Measurements from ENCODE around the gene PGAM2. TPM values are rescaled to one million over a fixed set of nuclear protein-coding genes. Genes with fewer than 3 reads are reported as not detected.
A peak's percentile ranks its signal among the peaks of the same experiment; 100 is the strongest.

The PGAM2 gene
- total RNA-seq, 1 experiment from 2014 or later: 8.7 TPM

- Histone ChIP-seq H4K20me1 (ENCODE audit: control insufficient read depth, insufficient read depth, insufficient read length) (no peaks in the 10 kb centered on the region), H2BK20ac (ENCODE audit: low read depth, low read length, poor library complexity, severe bottlenecking) (no peak overlapping the region), H3K9me3 (ENCODE audit: control insufficient read depth, low read depth, low read length) (no peaks in the 10 kb centered on the region), H3K9ac (ENCODE audit: extremely low read depth, insufficient read length, low read length) (no peak overlapping the region), H2AK5ac (ENCODE audit: insufficient read length, low read length) (no peak overlapping the region), H2BK5ac (ENCODE audit: insufficient read length, low read length) (no peak overlapping the region), H3K23me2 (ENCODE audit: insufficient read length, low read depth, low read length, poor library complexity, severe bottlenecking) (no peaks in the 10 kb centered on the region), H4K91ac (ENCODE audit: insufficient read length, low read depth, low read length) (no peak overlapping the region), H3K4me1 (ENCODE audit: insufficient read depth, low read length) (no peaks in the 10 kb centered on the region), H2BK15ac (ENCODE audit: low read depth, low read length) (no peak overlapping the region), H3K14ac (ENCODE audit: insufficient read depth, low read length) (no peak overlapping the region), H2BK12ac (ENCODE audit: insufficient read length, low read depth, low read length) (no peak overlapping the region), H3K79me2 (ENCODE audit: insufficient read depth, low read length) (no peaks in the 10 kb centered on the region), H3K27me3 (ENCODE audit: insufficient read depth, low read length) (no peaks in the 10 kb centered on the region), H3K18ac (ENCODE audit: insufficient read length, low read depth, low read length) (no peak overlapping the region), H2BK120ac (ENCODE audit: low read depth, low read length, poor library complexity, severe bottlenecking) (no peak overlapping the region), H3K4me2 (ENCODE audit: insufficient read depth, insufficient read length, low read length) (no peak overlapping the region), H3K4ac (ENCODE audit: low read depth, low read length) (no peak overlapping the region), H3K23ac (ENCODE audit: insufficient read length, low read depth, low read length) (no peak overlapping the region), H4K8ac (replicated peaks; ENCODE audit: insufficient read length, low read depth, low read length) (no peak overlapping the region), H4K5ac (ENCODE audit: insufficient read length, low read depth, low read length) (no peak overlapping the region), H2AFZ (ENCODE audit: low read length) (no peak overlapping the region), H3K27ac (ENCODE audit: insufficient read length, low read depth, low read length) (no peak overlapping the region), H3K79me1 (ENCODE audit: insufficient read depth, low read depth, low read length, poor library complexity, severe bottlenecking) (no peaks in the 10 kb centered on the region), H3T11ph (ENCODE audit: low read length) (no peak overlapping the region), H3K56ac (ENCODE audit: insufficient read length, low read depth, low read length) (no peak overlapping the region)
- H3K27me3 Mint-ChIP-seq (ENCODE audit: low read depth): peaks cover 10% of the 10 kb centered on the region
- peaks cover 15 to 49% (median 46%) of the 10 kb centered on the region in 3 experiments for H3K36me3 Mint-ChIP-seq (ENCODE audit: insufficient read depth in 1 of 3, low read depth in 3 of 3)
- H3K4me1 Mint-ChIP-seq: no peaks in the 10 kb centered on the region
- no peak overlapping the region for H3K4me3 Mint-ChIP-seq
- no peaks in the 10 kb centered on the region; a peak in 1 of 5 replicates for H3K9me3 Mint-ChIP-seq
- peak; percentile 88 for DNase-seq
- no peak overlapping the region for H3K27ac Mint-ChIP-seq
- TF ChIP-seq CTCF (conservative IDR thresholded peaks at IDR 0.05): no peak
- WGBS (ENCODE audit: extremely low coverage, insufficient read length, low lambda C conversion rate): no CpG with 5 or more reads among the region's 26 CpGs
Measured at GRCh38 chr7:44073664-44074348, 8.4 kb upstream of the PGAM2 start.

Data from H9 (cell line).